ENCODE results near the gene RPP25.

GRCh38 chr15:74957476-74958035, 984 bp upstream of the RPP25 start:
- TF ChIP-seq CTCF (IDR thresholded peaks at IDR 0.05) (no peak), POLR2A (IDR thresholded peaks at IDR 0.05) (no peak)

Measured in body of pancreas (tissue), 4 donors.